Trophoblast cell (in vitro differentiated cells and primary cell): Measurements from ENCODE around the gene SRRT.
A peak's percentile ranks its signal among the peaks of the same experiment; 100 is the strongest.

Experiments used
- DNase-seq, 2 donors: peaks; one replicate each; pipeline ENCODE4 v3.0.0-alpha.2; 2016
- H2AFZ ChIP-seq: 2 replicates; pipeline ENCODE4 v1.6.1; 2013; ENCODE audit warnings: low read length, moderate library complexity, mild to moderate bottlenecking; ENCODE audit not compliant: insufficient read depth, poor library complexity
- H2AK5ac ChIP-seq: 2 replicates; pipeline ENCODE4 v1.6.1; 2013; ENCODE audit warnings: mild to moderate bottlenecking, low read length
- H2BK120ac ChIP-seq: 2 replicates; pipeline ENCODE4 v1.6.1; 2013; ENCODE audit warnings: low read length, mild to moderate bottlenecking, moderate library complexity; ENCODE audit not compliant: insufficient read depth, poor library complexity
- H2BK12ac ChIP-seq: 2 replicates; pipeline ENCODE4 v1.6.1; 2013; ENCODE audit warnings: mild to moderate bottlenecking, low read length, moderate library complexity
- H2BK5ac ChIP-seq: 2 replicates; pipeline ENCODE4 v1.6.1; 2013; ENCODE audit warnings: low read length, low read depth, moderate library complexity, mild to moderate bottlenecking; ENCODE audit not compliant: poor library complexity
- H3K14ac ChIP-seq: 2 replicates; pipeline ENCODE4 v1.6.1; 2013; ENCODE audit warnings: mild to moderate bottlenecking, low read length
- H3K18ac ChIP-seq: 2 replicates; pipeline ENCODE4 v1.6.1; 2013; ENCODE audit warnings: mild to moderate bottlenecking, low read length
- H3K23ac ChIP-seq: 2 replicates; pipeline ENCODE4 v1.6.1; 2013; ENCODE audit warnings: low read length
- H3K27ac ChIP-seq: 2 replicates; pipeline ENCODE4 v1.5.1; 2013; ENCODE audit warnings: low read depth, mild to moderate bottlenecking, inconsistent platforms, low read length, moderate library complexity
- H3K27me3 ChIP-seq: 2 replicates; pipeline ENCODE4 v1.6.1; 2013; ENCODE audit warnings: inconsistent platforms, mild to moderate bottlenecking, low read length, moderate library complexity; ENCODE audit not compliant: insufficient read depth
- H3K36me3 ChIP-seq, 2 experiments: 1 replicate in 1 of 2; 2 replicates in 1 of 2; pipeline ENCODE4 v1.6.1; 2013; ENCODE audit warnings: low read length in 2 of 2, mild to moderate bottlenecking in 2 of 2, moderate library complexity in 1 of 2; ENCODE audit not compliant: insufficient read depth in 2 of 2, control insufficient read depth in 1 of 2
- H3K4ac ChIP-seq: 2 replicates; pipeline ENCODE4 v1.6.1; 2013; ENCODE audit warnings: low read depth, mild to moderate bottlenecking, low read length, moderate library complexity
- H3K4me1 ChIP-seq, 2 experiments: 1 replicate in 1 of 2; 2 replicates in 1 of 2; pipeline ENCODE4 v1.6.1; 2013; ENCODE audit warnings: low read length in 2 of 2, mild to moderate bottlenecking in 2 of 2, moderate library complexity in 1 of 2; ENCODE audit not compliant: insufficient read depth in 2 of 2, control insufficient read depth in 1 of 2
- H3K4me2 ChIP-seq: 2 replicates; pipeline ENCODE4 v1.6.1; 2013; ENCODE audit warnings: inconsistent platforms, mild to moderate bottlenecking, low read length, moderate library complexity
- H3K4me3 ChIP-seq: 2 replicates; pipeline ENCODE4 v1.5.1; 2013; ENCODE audit warnings: mild to moderate bottlenecking, low read depth, low read length, inconsistent platforms
- H3K79me1 ChIP-seq: one replicate; pipeline ENCODE4 v1.6.1; 2013; ENCODE audit warnings: low read length
- H3K79me2 ChIP-seq: 2 replicates; pipeline ENCODE4 v1.6.1; 2013; ENCODE audit warnings: low read length, mild to moderate bottlenecking; ENCODE audit not compliant: control insufficient read depth, insufficient read depth, poor library complexity
- H3K9ac ChIP-seq: 2 replicates; pipeline ENCODE4 v1.6.1; 2013; ENCODE audit warnings: mild to moderate bottlenecking, low read length
- H3K9me3 ChIP-seq: 2 replicates; pipeline ENCODE4 v1.6.1; 2013; ENCODE audit warnings: low read depth, mild to moderate bottlenecking, control low read depth, inconsistent platforms, low read length; ENCODE audit not compliant: insufficient read depth
- H4K12ac ChIP-seq: 2 replicates; pipeline ENCODE4 v1.6.1; 2013; ENCODE audit warnings: low read depth, mild to moderate bottlenecking, low read length, moderate library complexity
- H4K8ac ChIP-seq: 2 replicates; pipeline ENCODE4 v1.6.1; 2013; ENCODE audit warnings: low read depth, mild to moderate bottlenecking, low read length, moderate library complexity
- H4K91ac ChIP-seq: one replicate; pipeline ENCODE4 v1.6.1; 2013; ENCODE audit warnings: low read depth, mild to moderate bottlenecking, low read length, moderate library complexity
- WGBS: extraction: QIAGEN DNeasy Blood & Tissue Kit; methylation state at CpG from one replicate; pipeline ENCODE4 v1.1.7; 2013; ENCODE audit warnings: missing lambda C conversion rate; ENCODE audit not compliant: insufficient read length, insufficient coverage; ENCODE audit errors: extremely low coverage; 5-methylcytosine and 5-hydroxymethylcytosine counted together

The SRRT gene

DNA sequence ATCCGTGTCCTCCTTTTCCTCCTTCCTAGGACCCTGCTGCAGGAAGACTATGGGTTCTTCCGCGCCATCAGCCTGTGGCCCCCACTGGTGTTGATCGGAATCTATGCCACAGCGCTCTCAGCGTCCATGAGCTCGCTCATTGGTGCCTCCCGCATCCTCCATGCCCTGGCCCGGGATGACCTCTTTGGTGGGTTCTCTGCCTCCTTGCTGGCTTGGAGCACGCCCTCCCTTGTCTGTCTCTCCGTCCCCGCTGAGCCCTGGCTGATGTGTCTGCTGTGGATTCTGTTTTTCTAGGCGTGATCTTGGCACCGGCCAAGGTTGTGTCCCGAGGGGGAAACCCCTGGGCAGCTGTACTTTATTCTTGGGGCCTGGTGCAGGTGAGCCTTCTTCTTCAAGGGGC lies 15.0 kb upstream of the SRRT start:
- no CpG with 5 or more reads among the region's 15 CpGs for WGBS
- H3K4me2 ChIP-seq = no peak overlapping the region
- H2BK5ac ChIP-seq = no peak overlapping the region

DNA sequence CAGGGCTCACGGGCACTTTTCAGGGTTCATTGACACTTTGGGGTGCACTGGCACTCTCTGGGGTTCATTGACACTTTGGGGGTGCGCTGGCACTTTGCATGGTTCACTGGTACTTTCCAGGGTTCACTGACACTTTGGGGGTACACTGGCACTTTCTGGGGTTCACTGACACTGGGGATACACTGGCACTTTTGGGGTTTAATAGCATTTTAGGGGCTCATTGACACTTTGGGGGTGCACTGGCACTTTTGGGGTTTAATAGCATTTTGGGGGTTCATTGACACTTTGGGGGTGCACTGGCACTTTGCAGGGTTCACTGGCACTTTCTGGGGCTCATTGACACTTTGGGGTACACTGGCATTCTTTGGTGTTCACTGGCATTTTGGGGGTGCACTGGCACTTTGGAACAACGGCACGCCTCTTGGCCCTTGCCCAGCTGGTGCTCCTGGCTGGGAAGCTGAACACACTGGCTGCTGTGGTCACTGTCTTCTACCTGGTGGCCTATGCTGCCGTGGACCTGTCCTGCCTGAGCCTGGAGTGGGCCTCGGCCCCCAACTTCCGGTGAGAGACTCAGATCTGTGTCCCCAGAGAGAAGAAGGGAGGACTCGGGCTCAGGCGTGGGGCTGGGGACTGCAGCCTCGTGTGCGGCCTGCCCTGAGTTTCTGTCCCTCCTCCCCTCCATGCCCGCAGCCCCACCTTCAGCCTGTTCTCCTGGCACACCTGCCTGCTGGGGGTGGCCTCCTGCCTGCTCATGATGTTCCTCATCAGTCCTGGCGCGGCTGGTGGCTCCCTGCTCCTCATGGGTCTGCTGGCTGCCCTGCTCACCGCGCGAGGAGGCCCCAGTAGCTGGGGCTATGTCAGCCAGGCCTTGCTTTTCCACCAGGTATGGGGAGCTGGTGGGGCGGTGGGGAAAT lies 13.9 kb upstream of the SRRT start:
- Histone ChIP-seq H2AK5ac (no peak overlapping the region), H3K9ac (no peak overlapping the region), H2AFZ (no peak overlapping the region), H3K4me1 (peaks cover 12 to 14% of the 10 kb centered on the region in 2 experiments), H3K27me3 (no peaks in the 10 kb centered on the region), H3K18ac (no peak overlapping the region), H4K12ac (no peak overlapping the region), H3K4me3 (no peak overlapping the region), H3K27ac (no peak overlapping the region), H4K91ac (no peak overlapping the region), H2BK120ac (no peak overlapping the region), H2BK5ac (no peak overlapping the region), H3K4me2 (no peak overlapping the region), H3K9me3 (peaks cover 1% of the 10 kb centered on the region), H3K79me1 (peaks cover 8% of the 10 kb centered on the region), H3K4ac (no peak overlapping the region), H3K36me3 (peaks cover 38 to 39% of the 10 kb centered on the region in 2 experiments), H2BK12ac (no peak overlapping the region), H4K8ac (no peak overlapping the region), H3K14ac (no peak overlapping the region), H3K79me2 (no peaks in the 10 kb centered on the region), H3K23ac (no peak overlapping the region)
- whole genome bisulfite sequencing = no CpG with 5 or more reads among the region's 18 CpGs
- no peak for DNase-seq

More for the DNA sequence above, 15.0 kb upstream of the SRRT start:
- Histone ChIP-seq H3K9ac (no peak overlapping the region), H3K27ac (no peak overlapping the region), H2AFZ (no peak overlapping the region), H3K23ac (no peak overlapping the region), H3K36me3 (peaks cover 35 to 40% of the 10 kb centered on the region in 2 experiments), H3K14ac (no peak overlapping the region), H4K91ac (no peak overlapping the region), H3K4me1 (peaks cover 14 to 16% of the 10 kb centered on the region in 2 experiments), H4K12ac (no peak overlapping the region), H3K4me3 (no peak overlapping the region), H3K79me1 (peaks cover 8% of the 10 kb centered on the region), H4K8ac (no peak overlapping the region), H2BK12ac (no peak overlapping the region), H2AK5ac (no peak overlapping the region), H3K79me2 (no peaks in the 10 kb centered on the region), H3K4ac (no peak overlapping the region), H3K18ac (no peak overlapping the region), H3K27me3 (no peaks in the 10 kb centered on the region), H3K9me3 (peaks cover 1% of the 10 kb centered on the region), H2BK120ac (no peak overlapping the region)
- peak; percentile 75 to 77 for DNase-seq

GRCh38 chr7:100861616-100861985 lies 13.3 kb upstream of the SRRT start:
- H3K18ac ChIP-seq = no peak overlapping the region
- no peak overlapping the region for H3K4me2 ChIP-seq
- no CpG with 5 or more reads among the region's 14 CpGs for WGBS
- no peak overlapping the region for H3K14ac ChIP-seq
- no peak overlapping the region for H3K23ac ChIP-seq
- no peak overlapping the region for H2BK12ac ChIP-seq
- no peak overlapping the region for H3K27ac ChIP-seq
- H3K4me1 ChIP-seq = peaks cover 10 to 12% of the 10 kb centered on the region in 2 experiments
- peaks cover 1% of the 10 kb centered on the region for H3K79me2 ChIP-seq
- no peak overlapping the region for H2AK5ac ChIP-seq
- H2BK120ac ChIP-seq = no peak overlapping the region
- no peak overlapping the region for H3K9ac ChIP-seq
- no peak for DNase-seq
- no peak overlapping the region for H3K4ac ChIP-seq
- H3K27me3 ChIP-seq = no peaks in the 10 kb centered on the region
- H2BK5ac ChIP-seq = no peak overlapping the region
- no peak overlapping the region for H4K8ac ChIP-seq
- no peak overlapping the region for H4K12ac ChIP-seq
- H3K4me3 ChIP-seq = no peak overlapping the region
- no peak overlapping the region for H4K91ac ChIP-seq
- peaks cover 1% of the 10 kb centered on the region for H3K9me3 ChIP-seq
- peaks cover 38 to 39% of the 10 kb centered on the region in 2 experiments for H3K36me3 ChIP-seq
- peaks cover 7% of the 10 kb centered on the region for H3K79me1 ChIP-seq
- H2AFZ ChIP-seq = no peak overlapping the region

GRCh38 chr7:100863406-100863950 lies 11.4 kb upstream of the SRRT start:
- Histone ChIP-seq H3K4me3 (no peak overlapping the region), H3K14ac (no peak overlapping the region), H4K12ac (no peak overlapping the region)

More at GRCh38 chr7:100863406-100863950, 11.4 kb upstream of the SRRT start:
- Histone ChIP-seq H3K23ac (no peak overlapping the region), H2AK5ac (no peak overlapping the region), H3K79me2 (peaks cover 18% of the 10 kb centered on the region), H3K9me3 (peaks cover 1% of the 10 kb centered on the region), H4K8ac (no peak overlapping the region), H3K4me2 (no peak overlapping the region), H3K4ac (no peak overlapping the region), H3K4me1 (peaks cover 7 to 9% of the 10 kb centered on the region in 2 experiments), H3K27me3 (no peaks in the 10 kb centered on the region), H2BK12ac (no peak overlapping the region), H3K18ac (no peak overlapping the region), H2AFZ (no peak overlapping the region), H3K79me1 (peaks cover 19% of the 10 kb centered on the region), H2BK5ac (no peak overlapping the region), H3K9ac (no peak overlapping the region), H3K36me3 (peaks cover 39 to 40% of the 10 kb centered on the region in 2 experiments), H2BK120ac (no peak overlapping the region), H4K91ac (no peak overlapping the region), H3K27ac (no peak overlapping the region)
- no peak for DNase-seq
- WGBS = no CpG with 5 or more reads among the region's 10 CpGs
